DMS 273 treated with DMSO at 0.1 percent for 48 hours (cell line): ENCODE data around the gene GABRR2.
"Not testable (repeated sequence)": the region's sequence is repeated elsewhere in the genome, so short reads cannot be mapped to it uniquely, and the experiment has no call there.

ENCODE experiments used
- DNase-seq: peaks from one replicate; lab custom pipeline; 2025; lab: John Stamatoyannopoulos, UW

Gene GABRR2

GRCh38 chr6:89323511-89323971, 8.4 kb upstream of the GABRR2 start:
- no peak for DNase-seq

GRCh38 chr6:89321131-89321970, 6.3 kb upstream of the GABRR2 start:
- no peak for DNase-seq

DNA sequence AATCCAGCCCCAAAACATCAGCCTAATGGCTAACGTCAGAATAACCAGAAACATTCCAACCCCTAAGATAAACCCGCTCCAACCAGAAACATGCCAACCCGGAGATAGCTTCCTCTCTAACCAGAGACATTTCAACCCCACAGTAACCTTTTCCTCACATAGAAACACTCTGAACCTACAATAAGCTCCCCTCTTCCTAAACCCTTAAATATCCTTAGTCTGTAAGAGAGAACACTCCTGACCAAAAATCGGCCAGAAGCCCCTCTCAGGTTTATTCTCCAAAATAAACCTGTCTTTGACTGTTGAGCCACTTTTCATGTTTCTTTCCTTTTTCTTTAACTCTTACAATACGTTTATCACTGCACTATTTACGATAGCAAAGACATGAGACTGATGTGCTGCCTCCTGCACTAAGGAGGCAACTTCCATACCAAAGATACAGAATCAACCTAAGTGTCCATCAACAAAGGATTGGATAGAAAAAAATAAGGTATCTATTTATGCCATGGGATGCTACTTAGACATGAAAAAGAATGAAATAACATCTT, 5.0 kb upstream of the GABRR2 start:
- DNase-seq = no peak

DNA sequence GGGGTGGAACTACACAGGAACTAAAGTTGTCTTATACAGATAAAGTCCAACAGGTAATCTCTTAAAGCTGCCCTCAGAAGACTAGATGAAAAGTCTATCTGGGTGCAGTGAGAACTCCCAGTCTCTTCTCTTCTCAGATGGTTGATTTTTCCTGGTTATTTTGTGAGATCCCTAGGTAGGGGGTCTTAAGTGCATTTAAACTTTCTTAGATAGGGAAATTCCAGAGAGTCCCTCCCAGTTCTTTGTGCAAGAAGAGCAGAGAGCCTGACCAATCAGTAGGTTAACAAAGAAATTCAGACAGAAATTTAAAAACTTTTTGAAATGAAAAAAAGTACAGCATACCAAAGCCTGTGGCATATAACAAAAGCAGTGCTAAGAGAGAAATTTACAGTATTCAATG, 2.0 kb upstream of the GABRR2 start:
- no peak for DNase-seq

DNA sequence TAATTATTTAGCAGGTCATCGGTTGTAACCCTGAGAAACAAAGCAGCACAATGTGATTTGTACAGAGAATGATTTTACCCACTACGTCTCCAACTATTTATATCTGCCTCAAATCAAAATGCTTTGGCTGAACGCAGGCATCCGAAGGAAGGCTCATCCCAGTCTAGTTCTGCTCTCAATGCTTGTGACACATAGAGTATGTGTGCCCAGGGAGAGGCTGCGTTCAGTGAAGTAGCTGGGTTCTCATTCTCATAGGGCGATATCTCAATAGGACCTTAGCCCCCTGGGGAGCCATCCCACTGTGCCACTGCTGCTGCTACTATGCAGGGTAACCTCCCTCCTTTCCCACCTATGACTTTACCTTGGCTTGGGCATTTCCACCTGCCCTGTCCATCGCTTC, 407 bp downstream of the GABRR2 start:
- DNase-seq = no peak

GRCh38 chr6:89313006-89313405, 2.1 kb downstream of the GABRR2 start:
- peak; percentile 74 for DNase-seq

DNA sequence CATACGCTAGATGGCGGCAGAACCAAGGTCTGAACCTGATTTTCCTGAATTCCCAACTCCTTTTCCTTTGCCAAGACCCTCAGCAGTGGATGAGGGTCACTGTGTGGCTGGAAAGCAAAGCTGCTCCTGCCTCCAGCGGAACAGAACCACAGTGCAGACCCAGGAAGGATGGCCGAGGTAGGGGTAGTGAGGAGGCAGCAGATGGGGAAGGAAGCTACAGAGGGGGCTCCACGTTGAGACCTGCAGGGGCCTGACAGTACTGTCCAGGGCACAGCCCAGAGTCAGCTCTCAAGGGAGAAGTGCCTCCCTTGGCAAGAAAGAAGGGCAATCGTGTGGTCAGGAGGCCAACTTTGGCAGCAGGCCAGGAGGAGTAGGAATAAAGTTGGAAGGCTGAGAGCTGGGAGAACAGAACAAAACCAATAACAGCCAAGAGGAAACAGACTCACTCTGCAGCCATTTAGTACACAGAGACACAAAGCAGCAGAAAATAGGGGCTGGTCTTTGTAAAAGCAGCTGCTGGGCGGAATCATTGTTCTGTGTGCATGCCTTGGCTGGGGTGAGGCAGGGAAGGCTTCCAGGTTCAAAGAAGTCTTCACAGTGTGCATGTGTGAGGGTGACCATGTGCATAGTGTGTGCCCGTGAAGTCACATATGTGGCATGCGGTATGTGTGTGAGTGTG, 3.1 kb downstream of the GABRR2 start:
- no peak for DNase-seq

DNA sequence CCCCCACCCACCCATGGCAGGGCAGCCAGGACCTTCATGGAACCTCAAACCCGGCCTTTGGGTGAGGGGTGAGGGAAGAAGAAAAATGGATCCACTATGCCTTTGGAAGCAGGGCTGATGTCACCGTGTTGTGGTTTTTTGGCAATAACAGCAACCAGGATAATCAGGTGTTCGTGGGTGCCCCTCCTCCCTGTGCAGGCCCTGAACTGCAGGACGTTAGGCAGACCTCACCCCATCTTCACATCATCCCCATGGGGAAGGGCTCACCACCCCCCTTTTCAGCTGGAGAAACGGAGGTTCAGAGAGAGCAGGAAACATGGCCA, 3.6 kb downstream of the GABRR2 start:
- no peak for DNase-seq

DNA sequence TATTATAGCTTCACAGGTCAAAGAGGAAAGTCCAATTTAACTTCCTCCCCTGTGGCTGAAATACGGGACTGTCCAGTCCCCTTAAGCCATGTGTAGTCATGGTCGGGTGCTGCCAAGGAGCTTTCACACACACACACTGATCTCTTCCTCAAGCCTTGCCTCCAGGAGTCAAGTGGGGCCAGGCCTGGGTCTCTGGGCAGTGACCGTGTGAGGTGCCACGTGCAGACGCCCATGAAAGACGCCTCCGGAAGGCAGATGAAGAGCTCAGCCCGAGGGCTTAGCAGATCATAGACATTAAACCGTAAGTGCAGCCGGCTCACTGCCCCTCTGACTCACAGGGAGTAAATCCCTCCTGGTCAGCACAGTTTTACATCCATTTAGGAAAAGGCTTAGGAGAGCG, 4.2 kb downstream of the GABRR2 start:
- DNase-seq = no peak

DNA sequence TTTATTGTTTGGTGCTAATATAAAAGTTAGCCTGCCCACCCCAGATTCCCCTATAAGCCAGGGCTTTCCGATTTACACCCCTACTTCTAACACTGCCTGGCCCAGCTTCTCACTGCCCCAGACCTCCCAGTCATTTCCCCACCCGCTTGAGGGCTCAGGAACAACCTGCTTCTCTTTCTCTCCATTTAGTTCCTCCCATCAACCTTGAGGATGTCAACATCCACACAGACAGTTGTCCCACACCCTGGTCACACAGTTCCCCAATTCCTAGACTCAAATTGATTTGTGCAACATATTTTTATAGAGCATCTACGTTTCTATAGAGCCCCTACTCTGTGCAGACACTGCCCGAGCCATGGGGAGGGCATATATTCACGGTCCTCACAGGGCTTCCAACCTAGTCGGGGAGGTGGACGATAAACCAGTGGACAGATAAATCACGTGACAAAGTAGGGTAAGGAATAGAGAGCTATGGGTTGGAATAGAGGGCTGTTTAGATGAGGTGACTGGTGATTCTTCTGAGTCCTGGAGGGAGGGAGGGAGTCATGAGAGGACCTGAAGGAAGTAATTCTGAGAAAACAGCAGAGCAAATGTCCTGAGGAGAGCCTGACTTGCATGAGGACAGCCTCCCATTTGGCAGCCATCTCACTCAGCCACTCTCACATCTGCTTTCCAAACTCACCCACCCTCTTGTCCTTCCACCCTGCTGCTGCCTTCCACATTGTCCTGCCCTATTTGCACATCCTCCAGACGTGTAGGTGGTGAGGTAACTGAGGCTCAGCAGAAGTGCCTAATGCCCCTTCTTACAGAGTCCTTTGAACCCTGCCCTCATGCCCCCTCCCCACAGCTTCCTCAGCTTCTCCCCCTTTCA, 6.3 kb downstream of the GABRR2 start:
- DNase-seq = no peak

GRCh38 chr6:89304517-89304916, 10.6 kb downstream of the GABRR2 start:
- DNase-seq = not testable (repeated sequence)

GRCh38 chr6:89302936-89303335, 12.2 kb downstream of the GABRR2 start:
- DNase-seq = no peak

DNA sequence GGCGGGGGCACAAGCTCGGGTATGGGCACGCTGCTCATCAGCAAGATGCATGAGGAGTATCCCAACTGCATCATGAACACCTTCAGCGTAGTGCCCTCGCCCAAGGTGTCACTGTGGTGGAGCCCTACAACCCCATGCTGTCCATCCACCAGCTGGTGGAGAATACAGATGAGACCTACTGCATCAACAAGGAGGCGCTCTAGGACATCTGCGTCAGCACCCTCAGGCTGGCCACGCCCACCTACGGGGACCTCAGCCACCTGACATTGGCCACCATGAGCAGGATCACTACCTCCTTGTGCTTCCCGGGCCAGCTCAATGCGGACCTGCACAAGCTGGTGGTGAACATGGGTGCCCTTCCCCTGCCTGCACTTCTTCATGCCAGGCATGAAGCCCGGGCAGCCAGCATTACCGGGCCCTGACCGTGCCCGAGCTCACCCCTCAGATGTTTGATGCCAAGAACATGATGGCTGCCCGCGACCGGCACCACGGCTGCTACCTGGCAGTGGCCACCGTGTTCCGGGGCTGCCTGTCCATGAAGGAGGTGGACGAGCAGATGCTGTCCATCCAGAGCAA, 12.8 kb downstream of the GABRR2 start:
- no peak for DNase-seq

GRCh38 chr6:89301586-89302194, 13.4 kb downstream of the GABRR2 start:
- no peak for DNase-seq

- DNase-seq = no peak
Observed at GRCh38 chr6:89299466-89299850, 15.6 kb downstream of the GABRR2 start.

GRCh38 chr6:89298680-89299465, 16.2 kb downstream of the GABRR2 start:
- no peak for DNase-seq

- peak; percentile 91 for DNase-seq
Observed at GRCh38 chr6:89297695-89298351, 17.3 kb downstream of the GABRR2 start.

GRCh38 chr6:89295981-89296380, 19.1 kb downstream of the GABRR2 start:
- no peak for DNase-seq

- not testable (repeated sequence) for DNase-seq
Observed at GRCh38 chr6:89295116-89295515, 20.0 kb downstream of the GABRR2 start.

DNA sequence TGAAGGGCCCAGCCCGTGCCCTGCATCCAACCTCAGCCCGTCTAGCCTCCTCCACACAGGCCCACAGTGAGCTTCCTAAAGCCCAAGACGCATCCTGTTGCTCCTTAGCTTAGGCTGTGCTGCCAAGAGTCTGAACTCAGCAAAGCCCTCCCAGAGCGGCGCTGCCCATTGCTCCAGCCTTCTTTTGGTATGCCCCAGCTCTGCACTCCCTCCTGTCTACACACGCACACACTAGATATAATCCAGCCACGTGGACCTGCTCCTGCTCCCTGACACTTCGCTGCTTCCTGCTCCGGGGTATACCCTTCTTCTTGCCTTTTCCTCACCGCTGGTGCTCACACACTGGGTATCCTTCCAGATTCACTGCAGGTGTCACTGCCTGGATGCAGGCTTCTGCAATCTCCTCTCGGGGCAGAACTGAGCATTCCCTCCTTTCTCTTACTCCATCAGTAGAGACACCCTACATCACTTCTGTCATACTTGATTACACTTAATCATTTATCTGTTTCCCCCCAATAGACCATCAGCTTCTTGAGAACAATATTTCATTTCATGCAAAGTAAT, 23.8 kb downstream of the GABRR2 start:
- DNase-seq = no peak
